Parathyroid adenoma (tissue), 2 donors: ENCODE results near the gene SEH1L.
"Not testable (repeated sequence)": the region's sequence is repeated elsewhere in the genome, so short reads cannot be mapped to it uniquely, and the experiment has no call there.

Experiments
- H2AFZ ChIP-seq: fragments of 300-600 bp; sonication (generic); one replicate; pipeline ENCODE4 v1.7.0; 2017; ENCODE audit warnings: antibody characterized with exemption, mild to moderate bottlenecking
- H3K27ac ChIP-seq: fragments of 300-600 bp; sonication (generic); one replicate; pipeline ENCODE4 v1.7.0; 2017
- H3K27me3 ChIP-seq: fragments of 300-600 bp; sonication (generic); one replicate; pipeline ENCODE4 v1.7.0; 2017; ENCODE audit warnings: low read length; ENCODE audit not compliant: control insufficient read depth, insufficient read depth
- H3K36me3 ChIP-seq: fragments of 300-600 bp; sonication (generic); one replicate; pipeline ENCODE4 v1.7.0; 2017; ENCODE audit warnings: low read length; ENCODE audit not compliant: control insufficient read depth, insufficient read depth
- H3K4me1 ChIP-seq: fragments of 300-600 bp; sonication (generic); one replicate; pipeline ENCODE4 v1.7.0; 2017; ENCODE audit warnings: control low read depth
- H3K4me2 ChIP-seq: fragments of 300-600 bp; sonication (generic); one replicate; pipeline ENCODE4 v1.7.0; 2017; ENCODE audit warnings: low read length
- H3K4me3 ChIP-seq: fragments of 300-600 bp; sonication (generic); one replicate; pipeline ENCODE4 v1.7.0; 2017; ENCODE audit warnings: low read depth, low read length
- H3K79me2 ChIP-seq: fragments of 300-600 bp; sonication (generic); one replicate; pipeline ENCODE4 v1.7.0; 2017; ENCODE audit warnings: control low read depth
- H3K9ac ChIP-seq: fragments of 300-600 bp; sonication (generic); one replicate; pipeline ENCODE4 v1.7.0; 2017; ENCODE audit warnings: mild to moderate bottlenecking
- H3K9me3 ChIP-seq: fragments of 300-600 bp; sonication (generic); one replicate; pipeline ENCODE4 v1.7.0; 2017; ENCODE audit warnings: low read length; ENCODE audit not compliant: control insufficient read depth
- CTCF ChIP-seq: fragments of 300-600 bp; sonication (generic); IDR thresholded peaks from one replicate; pipeline ENCODE4 v1.7.0; 2017; ENCODE audit warnings: antibody characterized with exemption, mild to moderate bottlenecking
- donor health status: primary hyperparathyroidism.

Gene SEH1L

GRCh38 chr18:12991821-12992179, 44.0 kb downstream of the SEH1L start:
- H3K79me2 ChIP-seq, result peaks cover 42% of the 10 kb centered on the region
- H3K9me3 ChIP-seq, result no peaks in the 10 kb centered on the region
- H3K9ac ChIP-seq, result no peak overlapping the region
- peak overlapping the region; percentile 80 for H3K4me2 ChIP-seq
- H2AFZ ChIP-seq, result peak overlapping the region; percentile 90
- H3K4me1 ChIP-seq, result peaks cover 16% of the 10 kb centered on the region
- peak overlapping the region; percentile 94 for H3K4me3 ChIP-seq
- H3K27me3 ChIP-seq, result no peaks in the 10 kb centered on the region
- H3K27ac ChIP-seq, result peak overlapping the region; percentile 45
- no peak for TF ChIP-seq CTCF
- H3K36me3 ChIP-seq, result no peaks in the 10 kb centered on the region

GRCh38 chr18:12993439-12993838, 45.6 kb downstream of the SEH1L start:
- Histone ChIP-seq H3K36me3 (no peaks in the 10 kb centered on the region), H3K9ac (no peak overlapping the region), H3K27me3 (no peaks in the 10 kb centered on the region), H3K9me3 (no peaks in the 10 kb centered on the region), H2AFZ (no peak overlapping the region), H3K4me1 (peaks cover 16% of the 10 kb centered on the region), H3K27ac (no peak overlapping the region), H3K4me2 (no peak overlapping the region), H3K4me3 (no peak overlapping the region), H3K79me2 (peaks cover 44% of the 10 kb centered on the region)
- no peak for TF ChIP-seq CTCF

- no peak overlapping the region for H3K4me3 ChIP-seq
- H3K4me1 ChIP-seq, result peaks cover 16% of the 10 kb centered on the region
- H3K36me3 ChIP-seq, result no peaks in the 10 kb centered on the region
- no peak overlapping the region for H3K4me2 ChIP-seq
- no peaks in the 10 kb centered on the region for H3K9me3 ChIP-seq
- no peak for TF ChIP-seq CTCF
- no peaks in the 10 kb centered on the region for H3K27me3 ChIP-seq
- no peak overlapping the region for H3K27ac ChIP-seq
- no peak overlapping the region for H2AFZ ChIP-seq
- H3K9ac ChIP-seq, result no peak overlapping the region
- H3K79me2 ChIP-seq, result peaks cover 43% of the 10 kb centered on the region
Observed at GRCh38 chr18:12995424-12995823, 47.6 kb downstream of the SEH1L start.

GRCh38 chr18:12995952-12996477, 48.2 kb downstream of the SEH1L start:
- Histone ChIP-seq H3K4me1 (peaks cover 12% of the 10 kb centered on the region), H3K4me3 (no peak overlapping the region), H3K27me3 (no peaks in the 10 kb centered on the region), H3K9ac (no peak overlapping the region), H3K36me3 (no peaks in the 10 kb centered on the region), H3K4me2 (no peak overlapping the region), H3K27ac (no peak overlapping the region), H3K79me2 (peaks cover 40% of the 10 kb centered on the region), H3K9me3 (no peaks in the 10 kb centered on the region), H2AFZ (no peak overlapping the region)
- no peak for TF ChIP-seq CTCF

GRCh38 chr18:12996661-12997292, 49.0 kb downstream of the SEH1L start:
- H3K9me3 ChIP-seq, result no peaks in the 10 kb centered on the region
- no peak overlapping the region for H3K27ac ChIP-seq
- H3K9ac ChIP-seq, result no peak overlapping the region
- no peak overlapping the region for H3K4me3 ChIP-seq
- peaks cover 40% of the 10 kb centered on the region for H3K79me2 ChIP-seq
- no peaks in the 10 kb centered on the region for H3K36me3 ChIP-seq
- H3K4me1 ChIP-seq, result peaks cover 12% of the 10 kb centered on the region
- H3K4me2 ChIP-seq, result no peak overlapping the region
- no peak overlapping the region for H2AFZ ChIP-seq
- H3K27me3 ChIP-seq, result no peaks in the 10 kb centered on the region
- TF ChIP-seq CTCF, result no peak

- Histone ChIP-seq H3K79me2 (peaks cover 34% of the 10 kb centered on the region), H3K4me1 (peaks cover 11% of the 10 kb centered on the region)
- not testable (repeated sequence) for H3K4me3 ChIP-seq, H2AFZ ChIP-seq, H3K27ac ChIP-seq, H3K4me2 ChIP-seq, H3K36me3 ChIP-seq, H3K9ac ChIP-seq, H3K27me3 ChIP-seq, H3K9me3 ChIP-seq
Observed at GRCh38 chr18:12997330-12997729, 49.5 kb downstream of the SEH1L start.
